Lung (tissue), 12 donors: Measurements from ENCODE around the gene HADHB. TPM values are rescaled to one million over a fixed set of nuclear protein-coding genes. Genes with fewer than 3 reads are reported as not detected.
A peak's percentile ranks its signal among the peaks of the same experiment; 100 is the strongest.

Source experiments
- ATAC-seq: fragments of 200-7000 bp; cut with Tn5 transposase; one replicate; pipeline ENCODE4 v1.9.1; 2020; ENCODE audit warnings: moderate number of reproducible peaks; ENCODE audit not compliant: insufficient read depth, low FRiP score
- DNase-seq, 3 donors: peaks; one replicate each; pipeline ENCODE4 v3.0.0-alpha.2; 2013 to 2017
- H3K27ac ChIP-seq, 2 donors: one replicate each; pipeline ENCODE4 v1.5.1; 2013; ENCODE audit warnings: mild to moderate bottlenecking in 2 of 2, moderate library complexity in 2 of 2, control low read depth in 1 of 2, inconsistent platforms in 1 of 2, low read depth in 1 of 2, low read length in 1 of 2
- H3K27me3 ChIP-seq, 3 donors: one replicate each; pipeline ENCODE4 v1.5.1; 2013; ENCODE audit warnings: low read length in 2 of 3; ENCODE audit not compliant: control insufficient read depth in 3 of 3, insufficient read depth in 3 of 3
- H3K36me3 ChIP-seq, 4 donors: one replicate each; pipeline ENCODE4 v1.5.1; 2013; ENCODE audit warnings: low read length in 4 of 4, mild to moderate bottlenecking in 1 of 4, moderate library complexity in 1 of 4; ENCODE audit not compliant: control insufficient read depth in 4 of 4, insufficient read depth in 4 of 4
- H3K4me1 ChIP-seq, 5 donors: one replicate each; pipeline ENCODE4 v1.5.1; 2013; ENCODE audit warnings: low read length in 5 of 5, mild to moderate bottlenecking in 2 of 5, moderate library complexity in 1 of 5; ENCODE audit not compliant: control insufficient read depth in 5 of 5, insufficient read depth in 5 of 5
- H3K4me3 ChIP-seq: one replicate; pipeline ENCODE4 v1.5.1; 2013; ENCODE audit warnings: mild to moderate bottlenecking, control low read depth, moderate library complexity
- H3K9ac ChIP-seq, 2 donors: one replicate each; pipeline ENCODE4 v1.5.1; 2013; ENCODE audit warnings: low read length in 2 of 2, control low read depth in 1 of 2; ENCODE audit not compliant: insufficient read depth in 1 of 2
- H3K9me3 ChIP-seq, 4 donors: one replicate each; pipeline ENCODE4 v1.5.1; 2013; ENCODE audit warnings: low read length in 3 of 4, mild to moderate bottlenecking in 1 of 4, moderate library complexity in 1 of 4; ENCODE audit not compliant: control insufficient read depth in 4 of 4, insufficient read depth in 3 of 4
- WGBS, 2 donors: extraction: QIAGEN DNeasy Blood & Tissue Kit; methylation state at CpG; one replicate each; pipeline ENCODE4 v1.1.7; 2013; 5-methylcytosine and 5-hydroxymethylcytosine counted together
- polyA plus RNA-seq, 2 donors: library from polyadenylated mRNA; stranded (reverse); fragments of 200-250 nt; gene quantifications; one replicate each; pipeline ENCODE4 v1.2.1, GENCODE V29; 2013
- total RNA-seq, 2 donors: library from RNA; depleted of rRNA in 1 of 2; stranded (reverse); fragments of >200 nt in 1 of 2; gene quantifications; one replicate each; pipeline ENCODE4 v1.2.1, GENCODE V29; 2014 to 2021
- TF ChIP-seq, protein P1 (sequence below): IDR thresholded peaks from 2 replicates; pipeline ENCODE4 v1.5.1; 2012; ENCODE audit warnings: mild to moderate bottlenecking; ENCODE audit errors: control extremely low read depth, extremely low read depth
- donor health status: control.
- donor health status: control.
- donor health status: Bipolar disorder and iron deficiency.
- donor health status: healthy.
- donor health status: DM: yes; HTN: yes; CAD: no.

HADHB gene
- total and polyA plus RNA-seq, 4 donors = 63.1 to 140 (median 89.6) TPM

DNA sequence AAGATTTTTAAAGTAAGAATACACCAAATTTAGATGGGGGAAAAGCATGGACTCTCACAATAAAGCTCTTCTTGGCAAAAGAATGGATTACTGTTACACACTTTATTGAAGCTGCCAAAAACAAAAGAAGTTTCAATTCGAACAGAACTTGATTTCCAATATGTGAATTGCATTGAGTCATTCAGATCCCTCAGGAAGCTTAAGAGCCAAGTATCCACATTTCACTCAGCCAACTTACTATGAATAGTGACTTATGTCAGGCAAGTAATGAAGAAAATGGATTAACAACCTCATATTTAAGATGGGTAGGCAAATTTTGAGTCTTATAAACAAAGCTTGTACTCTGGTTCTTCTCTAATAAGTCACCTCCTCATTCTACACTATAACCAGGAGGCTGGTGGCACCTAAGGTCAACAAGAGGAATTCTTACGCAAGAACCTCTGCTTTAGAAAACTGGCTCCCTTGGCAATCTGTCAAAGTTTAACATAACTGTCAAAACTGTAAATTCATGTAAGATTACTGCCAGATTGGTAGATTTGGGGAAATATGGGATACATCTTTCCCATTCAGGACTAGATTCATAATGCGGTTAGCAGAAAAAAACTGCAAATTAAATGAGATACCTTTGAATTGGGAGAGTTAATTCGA, 6.3 kb upstream of the HADHB start:
- Histone ChIP-seq H3K4me3 (no peak overlapping the region), H3K9me3 (no peaks in the 10 kb centered on the region), H3K27ac (no peak overlapping the region), H3K4me1 (peaks cover 0 to 22% (median 7%) of the 10 kb centered on the region in 5 donors), H3K9ac (no peak overlapping the region), H3K27me3 (no peaks in the 10 kb centered on the region), H3K36me3 (peaks cover 6 to 35% (median 20%) of the 10 kb centered on the region in 4 donors)
- TF ChIP-seq, protein P1, sequence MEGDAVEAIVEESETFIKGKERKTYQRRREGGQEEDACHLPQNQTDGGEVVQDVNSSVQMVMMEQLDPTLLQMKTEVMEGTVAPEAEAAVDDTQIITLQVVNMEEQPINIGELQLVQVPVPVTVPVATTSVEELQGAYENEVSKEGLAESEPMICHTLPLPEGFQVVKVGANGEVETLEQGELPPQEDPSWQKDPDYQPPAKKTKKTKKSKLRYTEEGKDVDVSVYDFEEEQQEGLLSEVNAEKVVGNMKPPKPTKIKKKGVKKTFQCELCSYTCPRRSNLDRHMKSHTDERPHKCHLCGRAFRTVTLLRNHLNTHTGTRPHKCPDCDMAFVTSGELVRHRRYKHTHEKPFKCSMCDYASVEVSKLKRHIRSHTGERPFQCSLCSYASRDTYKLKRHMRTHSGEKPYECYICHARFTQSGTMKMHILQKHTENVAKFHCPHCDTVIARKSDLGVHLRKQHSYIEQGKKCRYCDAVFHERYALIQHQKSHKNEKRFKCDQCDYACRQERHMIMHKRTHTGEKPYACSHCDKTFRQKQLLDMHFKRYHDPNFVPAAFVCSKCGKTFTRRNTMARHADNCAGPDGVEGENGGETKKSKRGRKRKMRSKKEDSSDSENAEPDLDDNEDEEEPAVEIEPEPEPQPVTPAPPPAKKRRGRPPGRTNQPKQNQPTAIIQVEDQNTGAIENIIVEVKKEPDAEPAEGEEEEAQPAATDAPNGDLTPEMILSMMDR = no peak
- no peak for ATAC-seq
- peak in 1 of 3 donors; percentile 31 for DNase-seq
- 60 to 75% methylated on average over 4 of the region's 4 CpGs for WGBS, 2 donors

DNA sequence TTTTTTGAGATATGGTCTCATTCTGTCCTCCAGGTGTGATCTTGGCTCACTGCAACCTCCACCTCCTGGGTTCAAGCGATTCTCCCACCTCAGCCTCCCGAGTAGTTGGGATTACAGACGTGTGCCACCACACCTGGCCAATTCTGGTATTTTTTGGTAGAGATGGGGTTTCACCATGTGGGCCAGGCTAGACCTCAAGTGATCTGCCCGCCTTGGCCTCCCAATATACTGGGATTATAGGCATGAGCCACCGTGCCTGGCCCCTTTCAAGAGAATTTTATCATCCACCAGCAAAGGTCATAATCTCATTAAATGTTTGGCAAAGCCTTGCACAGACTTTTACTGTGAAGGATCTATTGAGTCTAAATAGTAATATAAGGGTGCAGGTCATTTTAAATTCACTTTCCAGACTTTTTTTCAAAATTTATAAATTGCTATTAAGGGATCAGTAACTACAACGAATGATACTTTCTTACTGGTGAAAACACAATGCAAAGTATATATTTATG, 2.8 kb upstream of the HADHB start:
- no peaks in the 10 kb centered on the region for H3K9me3 ChIP-seq
- TF ChIP-seq, protein P1 = no peak
- no peak overlapping the region for H3K27ac ChIP-seq
- no peak overlapping the region for H3K9ac ChIP-seq
- no peak for ATAC-seq
- H3K4me1 ChIP-seq = peaks cover 6 to 30% (median 20%) of the 10 kb centered on the region in 5 donors
- H3K36me3 ChIP-seq = peaks cover 3 to 19% (median 8%) of the 10 kb centered on the region in 4 donors
- no peaks in the 10 kb centered on the region for H3K27me3 ChIP-seq
- H3K4me3 ChIP-seq = no peak overlapping the region
- WGBS, 2 donors = 85 to 91% methylated on average over 6 of the region's 6 CpGs
- no peak for DNase-seq

DNA sequence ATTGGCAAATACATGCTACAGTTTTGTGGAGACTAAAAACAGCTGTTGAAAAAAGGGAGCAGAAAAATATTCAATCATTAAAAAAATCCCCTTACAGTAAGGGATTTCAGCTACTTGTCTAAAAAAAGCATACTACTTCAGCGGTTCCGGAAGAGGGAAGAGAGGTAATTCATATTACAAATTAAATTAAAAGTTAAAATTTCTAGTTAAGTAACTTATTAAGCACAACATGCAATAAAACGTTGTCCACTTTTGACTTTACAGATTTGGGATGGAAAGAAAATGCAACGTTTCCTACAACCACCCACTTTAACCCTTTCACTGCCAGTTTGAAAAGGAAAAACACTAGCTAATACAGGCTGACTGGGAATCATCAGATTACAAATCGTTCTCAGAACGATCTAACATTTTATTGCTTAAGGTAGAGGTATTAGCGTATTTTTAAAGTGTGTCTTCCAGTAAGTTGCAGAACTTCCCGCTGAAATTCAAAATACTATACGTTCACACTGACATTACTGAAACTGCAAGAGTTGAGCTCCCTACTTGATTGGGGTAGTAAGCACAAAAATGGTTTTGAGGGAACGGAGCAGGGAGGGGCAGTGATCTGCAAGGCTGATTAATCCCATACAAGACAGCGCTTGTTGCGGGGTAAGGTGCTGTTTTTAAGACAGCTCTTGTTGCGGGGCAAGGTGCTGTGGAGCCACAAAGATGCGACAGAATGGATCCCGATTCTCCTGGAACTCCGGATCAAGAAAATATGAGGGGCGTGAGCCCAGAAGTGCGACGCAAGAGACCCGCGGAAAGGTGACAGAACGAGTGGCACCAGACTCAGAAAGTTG, 1.1 kb upstream of the HADHB start:
- DNase-seq = peak; percentile 15 to 77 (median 76)

More for the DNA sequence above, 1.1 kb upstream of the HADHB start:
- H3K27me3 ChIP-seq = no peaks in the 10 kb centered on the region
- TF ChIP-seq, protein P1 = no peak
- peaks cover 0 to 12% (median 0%) of the 10 kb centered on the region in 4 donors for H3K36me3 ChIP-seq
- WGBS, 2 donors = 0 to 1% methylated on average over 22 of the region's 22 CpGs
- ATAC-seq = no peak
- H3K27ac ChIP-seq = peak overlapping the region; percentile 98
- no peaks in the 10 kb centered on the region for H3K9me3 ChIP-seq
- H3K9ac ChIP-seq = peak overlapping the region; percentile 86 to 87
- peaks cover 6 to 24% (median 20%) of the 10 kb centered on the region in 5 donors for H3K4me1 ChIP-seq
- H3K4me3 ChIP-seq = peak overlapping the region; percentile 91
